Esophagus muscularis mucosa (tissue), 4 donors: ENCODE data around the gene EFCAB12. TPM values are rescaled to one million over a fixed set of nuclear protein-coding genes. Genes with fewer than 3 reads are reported as not detected.
"Not testable (repeated sequence)": the region's sequence is repeated elsewhere in the genome, so short reads cannot be mapped to it uniquely, and the experiment has no call there.

Experiments used
- DNase-seq: peaks from one replicate; pipeline ENCODE4 v3.0.0-alpha.2; 2017; ENCODE audit errors: extremely low spot score
- H3K27ac ChIP-seq, 4 donors: fragments of 200-600 bp; sonication (generic); replicated peaks in 1 of 4; 1 replicate in 3 of 4; 2 replicates in 1 of 4; pipeline ENCODE4 v1.5.1; 2016 to 2019; ENCODE audit warnings: mild to moderate bottlenecking in 1 of 4
- H3K27me3 ChIP-seq, 4 donors: fragments of 200-600 bp; sonication (generic); one replicate each; pipeline versions ENCODE4 v1.5.1 to v1.6.0; 2016 to 2019
- H3K36me3 ChIP-seq, 4 donors: fragments of 200-600 bp; sonication (generic); one replicate each; pipeline ENCODE4 v1.5.1; 2016 to 2019
- H3K4me1 ChIP-seq, 4 donors: fragments of 200-600 bp; sonication (generic); one replicate each; pipeline ENCODE4 v1.5.1; 2016 to 2019
- H3K4me3 ChIP-seq, 4 donors: fragments of 200-600 bp; sonication (generic); 1 replicate in 2 of 4; 2 replicates in 2 of 4; pipeline ENCODE4 v1.5.1; 2016 to 2019; ENCODE audit warnings: mild to moderate bottlenecking in 4 of 4, moderate library complexity in 1 of 4
- H3K9me3 ChIP-seq, 4 donors: fragments of 200-600 bp; sonication (generic); 1 replicate in 3 of 4; 2 replicates in 1 of 4; pipeline ENCODE4 v1.5.1; 2016 to 2019
- EP300 ChIP-seq: sonication (generic); formaldehyde crosslinking; IDR thresholded peaks from one replicate; pipeline ENCODE4 v1.6.1; 2017; ENCODE audit warnings: antibody characterized with exemption
- POLR2A ChIP-seq: fragments of 450-650 bp; IDR thresholded peaks from one replicate; pipeline ENCODE4 v1.6.1; 2017; ENCODE audit warnings: antibody characterized with exemption, moderate library complexity, mild to moderate bottlenecking, low read depth
- POLR2AphosphoS5 ChIP-seq, 2 donors: sonication (generic); formaldehyde crosslinking; IDR thresholded peaks; one replicate each; pipeline ENCODE4 v1.6.1; 2017; ENCODE audit warnings: antibody characterized with exemption in 2 of 2
- WGBS: methylation state at CpG from one replicate; pipeline ENCODE4 v1.1.5; 2018; 5-methylcytosine and 5-hydroxymethylcytosine counted together
- intact Hi-C: fragments of 100-400 bp; cut with DNase I; formaldehyde crosslinking; loops from one replicate; pipeline ENCODE4 v1.15.1; 2023
- total RNA-seq, 4 donors: library from RNA; depleted of rRNA; stranded (reverse); fragments of >200 nt; gene quantifications; one replicate each; pipeline versions ENCODE4 v1.1.0 to v1.2.1, GENCODE V29; 2016
- TF ChIP-seq, protein P1 (sequence below), 3 experiments: fragments of 200-600 bp in 2 of 3; fragments of 450-650 bp in 1 of 3; sonication (generic) in 2 of 3; IDR thresholded peaks; one replicate each; pipeline ENCODE4 v1.5.1; 2017 to 2019; ENCODE audit warnings: antibody characterized with exemption in 3 of 3, mild to moderate bottlenecking in 2 of 3, moderate library complexity in 1 of 3

EFCAB12 gene
- total RNA-seq, 4 donors from 2014 or later = 0.19 to 0.42 TPM; not detected in 2

DNA sequence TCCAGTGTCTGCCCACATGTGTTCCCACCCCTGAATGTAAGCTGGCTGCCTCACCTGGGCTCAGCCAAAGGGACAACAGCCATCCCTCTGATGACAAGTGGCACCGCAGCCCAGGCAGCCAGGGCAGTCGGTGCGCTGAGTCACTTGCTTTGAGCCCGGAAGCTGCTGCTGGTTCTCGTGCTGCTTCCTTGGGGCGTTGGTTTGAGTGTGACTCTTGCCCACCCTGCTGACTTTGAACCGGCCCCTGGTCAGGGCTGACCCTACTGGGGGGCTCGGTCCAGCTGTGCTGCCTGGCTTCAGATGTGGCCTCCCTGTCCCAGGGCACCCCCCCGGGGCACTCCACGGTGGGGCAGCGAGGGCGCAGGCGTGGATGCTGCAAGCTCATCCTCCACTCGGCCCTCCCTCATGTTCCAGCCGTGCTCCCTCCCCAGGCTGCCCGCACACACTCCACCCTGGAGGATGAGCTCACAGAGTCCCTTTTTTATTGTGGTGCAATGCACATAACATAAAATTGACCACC lies 62.1 kb downstream of the EFCAB12 start:
- peaks cover 0 to 3% (median 0%) of the 10 kb centered on the region in 4 donors for H3K4me1 ChIP-seq
- intact Hi-C loops = no loop called here
- no peak overlapping the region for H3K27ac ChIP-seq
- peaks cover 0 to 5% (median 0%) of the 10 kb centered on the region in 4 donors for H3K27me3 ChIP-seq
- H3K9me3 ChIP-seq = no peaks in the 10 kb centered on the region
- H3K36me3 ChIP-seq = no peaks in the 10 kb centered on the region
- no peak for DNase-seq
- TF ChIP-seq, protein P1, sequence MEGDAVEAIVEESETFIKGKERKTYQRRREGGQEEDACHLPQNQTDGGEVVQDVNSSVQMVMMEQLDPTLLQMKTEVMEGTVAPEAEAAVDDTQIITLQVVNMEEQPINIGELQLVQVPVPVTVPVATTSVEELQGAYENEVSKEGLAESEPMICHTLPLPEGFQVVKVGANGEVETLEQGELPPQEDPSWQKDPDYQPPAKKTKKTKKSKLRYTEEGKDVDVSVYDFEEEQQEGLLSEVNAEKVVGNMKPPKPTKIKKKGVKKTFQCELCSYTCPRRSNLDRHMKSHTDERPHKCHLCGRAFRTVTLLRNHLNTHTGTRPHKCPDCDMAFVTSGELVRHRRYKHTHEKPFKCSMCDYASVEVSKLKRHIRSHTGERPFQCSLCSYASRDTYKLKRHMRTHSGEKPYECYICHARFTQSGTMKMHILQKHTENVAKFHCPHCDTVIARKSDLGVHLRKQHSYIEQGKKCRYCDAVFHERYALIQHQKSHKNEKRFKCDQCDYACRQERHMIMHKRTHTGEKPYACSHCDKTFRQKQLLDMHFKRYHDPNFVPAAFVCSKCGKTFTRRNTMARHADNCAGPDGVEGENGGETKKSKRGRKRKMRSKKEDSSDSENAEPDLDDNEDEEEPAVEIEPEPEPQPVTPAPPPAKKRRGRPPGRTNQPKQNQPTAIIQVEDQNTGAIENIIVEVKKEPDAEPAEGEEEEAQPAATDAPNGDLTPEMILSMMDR (IDR thresholded peaks at IDR 0.05) = no peak
- TF ChIP-seq POLR2A = no peak
- TF ChIP-seq EP300 = no peak
- no peak for TF ChIP-seq POLR2AphosphoS5 (IDR thresholded peaks at IDR 0.05)
- H3K4me3 ChIP-seq = no peak overlapping the region
- 100% methylated on average over 1 of the region's 16 CpGs for WGBS

DNA sequence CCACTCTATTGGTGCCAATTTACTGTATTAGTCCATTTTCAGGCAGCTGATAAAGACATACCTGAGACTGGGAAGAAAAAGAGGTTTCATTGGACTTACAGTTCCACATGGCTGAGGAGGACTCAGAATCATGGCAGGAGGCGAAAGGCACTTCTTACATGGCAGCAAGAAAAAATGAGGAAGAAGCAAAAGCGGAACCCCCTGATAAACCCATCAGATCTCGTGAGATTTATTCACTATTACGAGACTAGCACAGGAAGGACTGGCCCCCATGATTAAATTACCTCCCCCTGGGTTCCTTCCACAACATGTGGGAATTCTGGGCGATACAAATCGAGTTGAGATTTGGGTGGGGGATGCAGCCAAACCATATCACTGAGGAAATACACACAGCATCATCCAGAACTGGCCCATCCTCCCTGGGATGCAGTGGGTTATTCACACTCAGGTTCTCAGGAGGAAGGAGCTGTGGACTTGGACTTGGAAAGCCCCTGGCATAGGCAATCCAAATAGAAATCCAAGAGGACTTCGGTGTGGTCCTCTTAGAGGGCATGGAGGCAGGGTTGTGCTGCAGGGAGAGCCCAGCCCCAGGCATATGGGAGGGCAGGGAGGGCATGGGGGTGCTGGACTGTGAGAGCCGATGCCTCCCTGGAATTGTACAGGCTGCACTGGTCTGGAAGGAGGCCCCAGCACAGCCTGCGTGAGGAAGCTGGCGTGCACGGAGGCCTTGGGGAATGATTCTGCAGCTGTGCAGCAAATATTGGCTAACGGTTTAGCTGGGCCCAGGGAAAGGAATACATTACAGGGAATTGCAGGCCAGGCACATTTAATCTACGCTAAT lies 62.9 kb downstream of the EFCAB12 start:
- WGBS = 63% methylated on average over 13 of the region's 13 CpGs
- H3K27me3 ChIP-seq = peaks cover 0 to 9% (median 0%) of the 10 kb centered on the region in 4 donors
- intact Hi-C loops = no loop called here
- peaks cover 0 to 3% (median 0%) of the 10 kb centered on the region in 4 donors for H3K4me1 ChIP-seq
- H3K9me3 ChIP-seq = no peaks in the 10 kb centered on the region
- no peak overlapping the region for H3K27ac ChIP-seq
- no peak overlapping the region for H3K4me3 ChIP-seq
- no peak for DNase-seq
- H3K36me3 ChIP-seq = no peaks in the 10 kb centered on the region
- TF ChIP-seq POLR2A (no peak), EP300 (no peak)

DNA sequence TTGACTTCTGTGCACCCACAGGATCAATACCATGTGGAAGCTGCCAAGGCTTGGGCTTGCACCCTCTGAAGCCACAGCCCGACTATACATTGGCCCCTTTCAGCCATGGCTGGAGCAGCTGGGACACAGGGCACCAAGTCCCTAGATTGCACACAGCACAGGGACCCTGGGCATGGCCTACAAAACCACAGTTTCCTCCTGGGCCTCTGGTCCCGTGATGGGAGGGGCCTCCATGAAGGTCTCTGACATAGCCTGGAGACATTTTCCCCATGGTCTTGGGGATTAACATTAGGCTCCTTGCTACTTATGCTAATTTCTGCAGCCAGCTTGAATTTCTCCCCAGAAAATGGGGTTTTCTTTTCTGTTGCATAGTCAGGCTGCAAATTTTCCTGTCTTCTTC lies 63.6 kb downstream of the EFCAB12 start:
- WGBS = 50% methylated on average over 2 of the region's 2 CpGs
- intact Hi-C loops, H3K27ac ChIP-seq, H3K4me1 ChIP-seq, H3K9me3 ChIP-seq, H3K27me3 ChIP-seq, H3K4me3 ChIP-seq, DNase-seq, H3K36me3 ChIP-seq: not testable (repeated sequence)

DNA sequence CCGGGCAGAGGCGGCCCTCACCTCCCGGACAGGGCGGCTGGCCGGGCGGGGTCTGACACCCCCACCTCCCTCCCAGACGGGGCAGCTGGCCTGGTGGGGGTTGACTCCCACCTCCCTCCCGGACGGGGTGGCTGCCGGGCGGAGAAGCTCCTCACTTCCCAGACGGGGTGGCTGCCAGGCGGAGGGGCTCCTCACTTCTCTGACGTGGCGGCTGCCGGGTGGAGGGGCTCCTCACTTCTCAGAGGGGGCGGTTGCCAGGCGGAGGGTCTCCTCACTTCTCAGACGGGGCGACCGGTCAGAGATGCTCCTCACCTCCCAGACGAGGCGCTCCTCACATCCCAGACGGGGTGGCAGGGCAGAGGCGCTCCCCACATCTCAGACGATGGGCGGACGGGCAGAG lies 65.1 kb downstream of the EFCAB12 start:
- H3K4me1 ChIP-seq, H3K4me3 ChIP-seq, DNase-seq, H3K9me3 ChIP-seq, H3K36me3 ChIP-seq, H3K27ac ChIP-seq, intact Hi-C loops: not testable (repeated sequence)
- H3K27me3 ChIP-seq = peaks cover 0 to 20% (median 0%) of the 10 kb centered on the region in 4 donors
- WGBS = no CpG with 5 or more reads among the region's 28 CpGs

DNA sequence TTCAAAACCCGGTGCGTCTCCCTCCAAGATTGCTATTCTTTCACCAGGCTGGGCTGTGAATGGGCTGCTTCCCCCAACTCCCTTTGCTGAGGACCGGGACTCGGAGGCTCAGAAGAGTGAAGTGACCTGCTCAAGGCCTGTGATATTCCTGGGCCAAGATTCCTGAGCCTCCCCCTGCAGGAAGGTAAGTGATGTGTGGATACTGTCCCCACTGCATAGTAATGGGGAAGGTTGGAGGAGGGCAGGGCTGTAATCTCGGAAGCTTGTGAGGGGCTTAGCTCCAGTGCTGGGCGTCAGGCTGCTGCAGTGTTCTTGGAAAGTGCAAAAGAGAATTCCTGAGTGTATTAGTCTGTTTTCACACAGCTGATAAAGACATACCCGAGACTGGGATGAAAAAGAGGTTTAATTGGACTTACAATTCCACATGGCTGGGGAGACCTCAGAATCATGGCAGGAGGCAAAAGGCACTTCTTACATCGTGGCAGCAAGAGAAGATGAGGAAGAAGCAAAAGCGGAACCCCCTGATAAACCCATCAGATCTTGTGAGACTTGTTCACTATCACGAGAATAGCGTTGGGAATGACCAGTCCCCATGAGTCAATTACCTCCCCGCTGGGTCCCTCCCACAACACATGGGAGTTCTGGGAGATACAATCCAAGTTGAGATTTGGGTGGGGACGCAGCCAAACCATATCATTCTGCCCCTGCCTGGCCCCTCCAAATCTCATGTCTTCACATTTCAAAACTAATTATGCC lies 67.6 kb downstream of the EFCAB12 start:
- 76% methylated on average over 8 of the region's 13 CpGs for WGBS
- H3K4me1 ChIP-seq = no peaks in the 10 kb centered on the region
- peaks cover 0 to 25% (median 0%) of the 10 kb centered on the region in 4 donors for H3K27me3 ChIP-seq
- TF ChIP-seq POLR2AphosphoS5 (IDR thresholded peaks at IDR 0.05) (no peak), POLR2A (no peak), EP300 (no peak)
- TF ChIP-seq, protein P1 (IDR thresholded peaks at IDR 0.05) = no peak
- no peak for DNase-seq
- H3K4me3 ChIP-seq = no peak overlapping the region
- no peaks in the 10 kb centered on the region for H3K36me3 ChIP-seq
- H3K9me3 ChIP-seq = no peaks in the 10 kb centered on the region
- intact Hi-C loops = no loop called here
- no peak overlapping the region for H3K27ac ChIP-seq

DNA sequence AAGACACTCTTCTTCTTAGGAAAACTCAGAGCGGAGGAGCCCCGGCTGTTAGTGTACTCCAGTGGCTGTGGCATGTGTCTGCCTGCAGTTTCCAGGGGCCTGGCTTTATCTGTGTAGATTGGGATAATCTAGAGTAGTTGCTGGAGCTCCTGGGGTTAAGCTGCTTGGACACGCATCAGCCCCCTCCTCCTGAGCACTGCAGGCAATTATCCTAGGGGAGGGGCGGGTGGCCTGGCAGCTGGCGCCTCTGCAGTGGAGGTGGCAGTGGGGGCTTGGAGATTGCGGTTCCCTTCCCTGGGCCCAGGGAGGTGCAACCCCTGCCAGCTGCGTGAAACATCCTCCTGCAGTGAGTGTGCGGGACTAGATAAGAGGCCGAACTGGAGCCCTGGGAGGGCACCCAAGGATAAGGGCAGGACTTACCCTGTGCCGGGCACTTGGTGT lies 68.2 kb downstream of the EFCAB12 start:
- intact Hi-C loops = no loop called here
- Histone ChIP-seq H3K27ac (no peak overlapping the region), H3K4me3 (no peak overlapping the region), H3K36me3 (no peaks in the 10 kb centered on the region), H3K27me3 (peaks cover 0 to 25% (median 0%) of the 10 kb centered on the region in 4 donors), H3K9me3 (no peaks in the 10 kb centered on the region), H3K4me1 (no peaks in the 10 kb centered on the region)
- TF ChIP-seq, protein P1 (IDR thresholded peaks at IDR 0.05) = no peak
- TF ChIP-seq EP300 (no peak), POLR2A (no peak), POLR2AphosphoS5 (IDR thresholded peaks at IDR 0.05) (no peak)
- WGBS = no CpG with 5 or more reads among the region's 10 CpGs
- DNase-seq = no peak
